ENCODE measurements around the gene PPBP.

Gene PPBP

GRCh38 chr4:73947239-73947985, 40.6 kb downstream of the PPBP start:
- no peak for DNase-seq

- peak; percentile 43 for DNase-seq
Measured at GRCh38 chr4:73945674-73946449, 42.1 kb downstream of the PPBP start.

- no peak for DNase-seq
Measured at GRCh38 chr4:73945140-73945539, 42.9 kb downstream of the PPBP start.

GRCh38 chr4:73944061-73944875, 43.7 kb downstream of the PPBP start:
- no peak for DNase-seq

- DNase-seq = no peak
Measured at GRCh38 chr4:73943555-73943954, 44.4 kb downstream of the PPBP start.

- no peak for DNase-seq
Measured at GRCh38 chr4:73936969-73937368, 51.0 kb downstream of the PPBP start.
